Astrocyte of the hippocampus (primary cell): ENCODE results near the gene ATP8B3.

Experiments
- DNase-seq: peaks from one replicate; pipeline ENCODE4 v3.0.0; 2011; ENCODE audit warnings: low read depth, low spot score

ATP8B3 gene

DNA sequence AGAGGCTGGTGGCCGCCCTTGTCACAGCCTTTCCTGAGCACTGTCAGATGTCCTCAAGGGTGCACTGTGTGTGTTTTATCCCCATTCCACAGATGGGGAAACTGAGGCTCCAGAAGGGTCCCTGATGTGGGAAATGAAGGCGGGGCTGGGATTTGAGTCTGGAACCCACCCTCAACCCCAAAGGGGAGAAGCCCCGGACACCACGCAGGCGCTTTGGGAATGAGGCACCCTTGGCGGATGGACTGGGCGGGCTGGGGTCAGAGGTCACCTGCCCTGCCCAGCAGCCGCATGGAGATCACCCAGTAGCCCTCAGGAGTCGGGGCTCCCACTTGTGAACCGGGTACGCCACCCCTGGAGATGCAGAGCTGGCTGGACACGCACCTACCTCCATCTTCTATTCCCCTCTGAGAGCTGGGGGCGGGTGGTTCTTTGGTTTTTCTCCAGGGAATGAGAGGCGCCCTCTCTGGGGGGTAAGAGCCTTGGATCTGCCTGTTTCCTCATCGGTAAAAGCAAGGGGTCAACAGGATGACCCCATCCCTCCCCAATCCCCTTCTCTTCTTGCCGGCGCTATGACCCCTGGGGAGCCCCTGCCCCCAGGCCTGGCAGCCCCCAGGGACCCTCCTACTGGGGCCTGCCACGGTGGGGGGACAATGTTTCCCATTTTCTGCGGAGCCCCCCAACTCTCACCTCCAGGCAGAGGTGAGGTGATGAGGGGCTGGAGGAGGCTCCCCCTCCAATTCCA lies 67.1 kb downstream of the ATP8B3 start:
- DNase-seq = no peak

DNA sequence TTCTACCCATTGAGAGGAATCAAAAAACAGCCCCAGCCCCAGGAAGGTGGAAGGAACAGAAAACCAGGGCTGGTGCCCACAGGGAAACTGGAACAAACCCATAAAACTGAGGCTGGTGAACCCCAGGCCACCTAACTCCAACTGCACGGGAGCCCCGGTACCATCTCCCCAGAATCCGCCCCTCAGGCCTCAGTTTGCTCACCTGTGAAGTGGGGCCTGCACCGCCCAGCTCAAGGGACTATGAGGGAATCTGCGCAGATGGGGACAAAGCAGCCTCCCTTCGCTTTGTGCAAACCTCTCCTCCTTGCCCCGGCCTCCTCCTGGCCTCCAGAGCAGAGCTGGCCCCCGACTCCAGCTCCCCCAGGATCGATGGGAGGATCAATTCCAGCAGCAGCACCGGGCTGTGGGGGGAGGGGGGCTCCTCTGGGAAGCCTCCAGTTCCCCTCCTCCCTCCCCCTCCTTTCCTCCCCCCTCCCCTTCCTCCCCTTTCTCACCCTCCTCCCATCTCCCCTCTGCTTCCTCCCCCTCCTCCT lies 67.9 kb downstream of the ATP8B3 start:
- no peak for DNase-seq

DNA sequence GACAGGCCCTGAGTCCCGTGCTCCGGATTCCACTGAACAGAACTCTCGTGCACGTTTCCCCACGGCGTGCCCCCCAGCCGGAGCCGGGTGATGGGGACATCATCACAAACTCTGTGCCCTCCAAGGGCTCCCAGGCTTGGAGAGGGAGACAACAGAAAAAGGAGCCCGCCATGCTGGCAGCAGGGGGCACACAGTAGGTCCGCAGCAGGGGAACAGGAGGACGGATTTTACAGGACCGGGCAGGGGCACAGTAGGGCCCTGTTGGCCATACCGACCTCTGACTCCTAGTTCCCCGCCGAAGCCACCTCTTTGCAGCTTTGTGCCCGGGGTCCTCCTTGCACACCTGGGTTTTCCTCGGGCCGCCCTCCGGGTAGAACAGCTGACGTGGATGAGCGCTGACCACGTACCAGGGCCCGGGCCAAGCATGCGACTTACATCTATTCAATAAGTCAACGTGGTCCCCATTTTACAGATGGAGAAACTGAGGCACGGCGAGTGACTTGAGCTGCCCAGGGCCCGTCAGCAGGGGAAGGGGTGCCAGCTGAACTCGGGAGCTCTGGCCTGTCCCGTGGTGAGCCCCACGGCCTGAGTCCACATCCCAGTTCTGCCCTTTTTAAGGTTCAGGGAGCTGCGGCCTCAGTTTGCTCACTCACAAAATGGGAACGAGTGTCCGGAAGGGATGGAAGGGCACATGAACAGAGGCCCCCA lies 68.9 kb downstream of the ATP8B3 start:
- no peak for DNase-seq

DNA sequence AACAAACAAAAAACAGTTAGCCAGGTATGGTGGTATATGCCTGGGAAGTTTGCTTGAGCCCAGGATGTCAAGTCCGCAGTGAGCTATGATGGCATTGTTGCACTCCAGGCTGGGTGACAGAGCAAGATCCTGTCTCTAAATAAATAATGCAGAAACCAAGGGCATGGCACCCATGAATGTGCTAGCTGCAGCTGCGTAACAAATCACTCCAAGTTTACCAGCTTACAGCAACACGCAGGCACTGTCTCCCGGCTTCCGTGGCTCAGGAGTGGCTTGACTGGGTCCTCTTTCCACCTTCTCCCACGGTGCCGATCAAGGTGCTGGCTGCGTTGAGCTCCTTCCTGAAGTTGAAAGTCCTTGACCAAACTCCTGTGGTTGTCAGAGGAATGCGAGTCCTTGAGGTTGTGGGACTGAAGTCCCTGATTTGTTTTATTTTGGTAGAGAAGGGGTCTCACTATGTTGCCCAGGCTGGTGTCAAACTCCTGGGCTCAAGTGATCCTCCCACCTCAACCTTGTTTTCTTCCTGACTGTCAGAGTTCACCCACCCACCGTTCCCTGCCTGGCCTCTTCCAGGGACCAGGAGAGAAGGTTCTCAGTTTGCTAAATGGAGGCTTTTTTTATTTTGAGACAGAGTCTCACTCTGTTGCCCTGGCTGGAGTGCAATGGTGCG lies 72.0 kb downstream of the ATP8B3 start:
- no peak for DNase-seq

GRCh38 chr19:1736927-1737326 lies 75.1 kb downstream of the ATP8B3 start:
- no peak for DNase-seq

- DNase-seq = no peak
Measured at GRCh38 chr19:1736280-1736679, 75.8 kb downstream of the ATP8B3 start.

DNA sequence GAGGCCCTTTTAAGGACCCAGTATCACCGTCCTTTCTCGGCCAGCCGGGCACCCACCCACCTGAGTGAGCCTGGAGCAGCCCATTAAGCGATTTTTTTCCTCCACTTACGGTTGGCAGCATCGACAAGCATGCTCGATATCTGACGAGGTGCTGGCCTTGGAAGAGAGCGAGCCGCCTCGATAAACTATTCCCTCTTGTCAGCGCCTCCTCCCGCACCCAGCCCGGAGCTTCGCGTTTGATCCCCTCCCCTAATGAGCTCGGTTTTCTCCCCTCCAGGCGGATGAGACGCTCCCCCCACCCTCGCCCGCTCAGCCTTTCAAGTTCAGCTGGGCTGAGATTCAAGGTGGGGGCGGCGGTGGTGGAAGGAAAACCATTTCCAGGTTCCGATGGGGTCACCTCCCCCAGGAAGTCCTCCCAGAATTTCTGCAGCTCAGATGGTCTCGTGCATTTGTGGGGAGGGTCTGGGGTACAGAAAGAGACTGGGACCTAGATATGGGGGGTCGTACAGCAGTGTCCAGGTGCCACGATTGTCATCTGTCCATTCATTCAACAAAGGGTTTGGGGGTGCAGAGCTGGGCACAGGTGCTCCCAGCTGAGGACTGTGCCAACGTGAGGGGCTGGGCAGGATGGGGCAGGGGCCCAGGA lies 77.6 kb downstream of the ATP8B3 start:
- no peak for DNase-seq
